ENCODE data around the gene TRPT1. TPM values are rescaled to one million over a fixed set of nuclear protein-coding genes. Genes with fewer than 3 reads are reported as not detected.
A peak's percentile ranks its signal among the peaks of the same experiment; 100 is the strongest.

TRPT1 gene
- total and polyA plus RNA-seq, 2 experiments from 2014 or later = 50.7 to 66.0 TPM

GRCh38 chr11:64239662-64240434, 13.9 kb upstream of the TRPT1 start:
- H3K27me3 ChIP-seq (replicated peaks; ENCODE audit: insufficient read depth) = no peaks in the 10 kb centered on the region
- in situ Hi-C loops (cut with MboI) = no loop called here
- H4K20me1 ChIP-seq (ENCODE audit: insufficient read depth) = no peaks in the 10 kb centered on the region
- no peaks in the 10 kb centered on the region; the same call in 1 of the 2 replicates for H3K36me3 ChIP-seq (ENCODE audit: low read depth)
- 86 to 89% methylated on average over 10 to 11 of the region's 11 CpGs for WGBS, 2 experiments (ENCODE audit: low coverage in 1 of 2, low lambda C conversion rate in 2 of 2, missing lambda C conversion rate in 2 of 2)
- no peaks in the 10 kb centered on the region for H3K9me2 ChIP-seq (ENCODE audit: insufficient read depth)
- peak overlapping the region; percentile 75 for H3K4me3 ChIP-seq
- H3K9ac ChIP-seq = peak overlapping the region; percentile 85
- peak overlapping the region; percentile 85 for H3K27ac ChIP-seq
- no peaks in the 10 kb centered on the region for H3K9me3 ChIP-seq (ENCODE audit: low read depth)
- TF ChIP-seq EZH2phosphoT487 (IDR thresholded peaks at IDR 0.05; ENCODE audit: insufficient read depth, low read depth) = no peak
- no peak for TF ChIP-seq EZH2 (IDR thresholded peaks at IDR 0.05; ENCODE audit: insufficient read depth, poor library complexity, severe bottlenecking)
- H3F3A ChIP-seq (ENCODE audit: insufficient read depth) = peaks cover 11% of the 10 kb centered on the region; the same call in 1 of the 2 replicates
- H3K4me1 ChIP-seq (ENCODE audit: insufficient read depth) = peaks cover 15% of the 10 kb centered on the region
- peak overlapping the region; percentile 91 for H3K4me2 ChIP-seq (ENCODE audit: unreplicated experiment)
- peaks cover 41% of the 10 kb centered on the region for H3K79me2 ChIP-seq (ENCODE audit: insufficient read depth)
- peak overlapping the region; percentile 85 for H2AFZ ChIP-seq
- no peak for DNase-seq

DNA sequence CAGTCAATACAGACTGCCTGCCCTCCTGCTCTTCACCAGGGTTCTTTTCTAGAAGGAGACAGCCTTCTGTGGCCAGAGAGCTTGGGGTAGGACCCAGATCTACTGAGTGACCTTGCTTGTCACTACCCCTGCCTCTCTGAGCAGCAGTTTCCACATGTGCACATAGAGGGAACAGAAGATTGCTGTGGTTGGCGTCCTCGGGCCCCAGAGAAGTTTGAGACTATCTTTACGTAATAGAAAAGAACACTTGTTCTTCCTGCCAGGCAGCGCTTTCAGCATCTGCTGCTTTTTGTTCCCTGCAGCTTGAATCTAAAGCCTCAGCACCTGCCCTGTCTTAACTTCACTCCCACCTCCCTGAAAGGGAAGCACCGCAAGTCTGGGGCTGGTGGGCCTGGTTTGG, 13.0 kb upstream of the TRPT1 start:
- no peaks in the 10 kb centered on the region for H4K20me1 ChIP-seq (ENCODE audit: insufficient read depth)
- in situ Hi-C loops (cut with MboI) = no loop called here
- H3K9me3 ChIP-seq (ENCODE audit: low read depth) = no peaks in the 10 kb centered on the region
- no peak overlapping the region for H3K4me3 ChIP-seq
- no peak overlapping the region for H3K27ac ChIP-seq
- no peaks in the 10 kb centered on the region for H3K27me3 ChIP-seq (replicated peaks; ENCODE audit: insufficient read depth)
- peaks cover 33% of the 10 kb centered on the region for H3K79me2 ChIP-seq (ENCODE audit: insufficient read depth)
- H3K4me1 ChIP-seq (ENCODE audit: insufficient read depth) = peaks cover 15% of the 10 kb centered on the region
- TF ChIP-seq EZH2 (IDR thresholded peaks at IDR 0.05; ENCODE audit: insufficient read depth, poor library complexity, severe bottlenecking) (no peak), EZH2phosphoT487 (IDR thresholded peaks at IDR 0.05; ENCODE audit: insufficient read depth, low read depth) (no peak)
- H3F3A ChIP-seq (ENCODE audit: insufficient read depth) = peaks cover 10% of the 10 kb centered on the region; the same call in 1 of the 2 replicates
- no peak overlapping the region for H2AFZ ChIP-seq
- H3K9ac ChIP-seq = no peak overlapping the region
- H3K36me3 ChIP-seq (ENCODE audit: low read depth) = no peaks in the 10 kb centered on the region; the same call in 1 of the 2 replicates
- no peaks in the 10 kb centered on the region for H3K9me2 ChIP-seq (ENCODE audit: insufficient read depth)
- no peak overlapping the region for H3K4me2 ChIP-seq (ENCODE audit: unreplicated experiment)
- 70 to 73% methylated on average over 5 of the region's 5 CpGs for WGBS, 2 experiments (ENCODE audit: low coverage in 1 of 2, low lambda C conversion rate in 2 of 2, missing lambda C conversion rate in 2 of 2)
- no peak for DNase-seq

DNA sequence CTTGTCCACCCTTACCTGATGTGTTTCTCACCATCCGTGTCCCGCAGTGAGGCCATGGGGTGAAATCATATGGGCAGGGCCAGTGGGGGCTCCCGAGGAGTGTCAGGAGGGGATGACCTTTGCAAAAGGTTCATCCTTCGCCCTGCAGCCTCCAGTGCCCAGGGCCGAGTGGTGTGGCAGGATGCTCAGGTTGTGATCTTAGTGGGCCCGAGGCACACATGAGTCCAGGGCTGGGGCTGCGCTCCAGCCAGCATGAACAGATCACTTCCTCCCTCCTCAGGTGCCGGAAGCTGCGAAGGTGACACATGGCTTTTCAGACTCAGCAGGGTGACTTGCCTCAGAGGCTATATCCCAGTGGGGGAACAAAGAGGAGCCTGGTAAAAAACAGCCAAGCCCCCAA, 12.1 kb upstream of the TRPT1 start:
- Histone ChIP-seq H3K9me3 (ENCODE audit: low read depth) (no peaks in the 10 kb centered on the region), H3K79me2 (ENCODE audit: insufficient read depth) (peaks cover 25% of the 10 kb centered on the region), H3K9ac (no peak overlapping the region), H3F3A (ENCODE audit: insufficient read depth) (peaks cover 10% of the 10 kb centered on the region; the same call in 1 of the 2 replicates), H3K4me3 (no peak overlapping the region), H3K27ac (no peak overlapping the region), H3K9me2 (ENCODE audit: insufficient read depth) (no peaks in the 10 kb centered on the region), H3K4me1 (ENCODE audit: insufficient read depth) (peaks cover 12% of the 10 kb centered on the region), H3K27me3 (replicated peaks; ENCODE audit: insufficient read depth) (no peaks in the 10 kb centered on the region), H2AFZ (no peak overlapping the region), H3K4me2 (ENCODE audit: unreplicated experiment) (no peak overlapping the region), H4K20me1 (ENCODE audit: insufficient read depth) (no peaks in the 10 kb centered on the region), H3K36me3 (ENCODE audit: low read depth) (no peaks in the 10 kb centered on the region)
- 88 to 91% methylated on average over 9 of the region's 9 CpGs for WGBS, 2 experiments (ENCODE audit: low coverage in 1 of 2, low lambda C conversion rate in 2 of 2, missing lambda C conversion rate in 2 of 2)
- in situ Hi-C loops (cut with MboI) = no loop called here
- TF ChIP-seq EZH2phosphoT487 (IDR thresholded peaks at IDR 0.05; ENCODE audit: insufficient read depth, low read depth) (no peak), EZH2 (IDR thresholded peaks at IDR 0.05; ENCODE audit: insufficient read depth, poor library complexity, severe bottlenecking) (no peak)
- DNase-seq = no peak

DNA sequence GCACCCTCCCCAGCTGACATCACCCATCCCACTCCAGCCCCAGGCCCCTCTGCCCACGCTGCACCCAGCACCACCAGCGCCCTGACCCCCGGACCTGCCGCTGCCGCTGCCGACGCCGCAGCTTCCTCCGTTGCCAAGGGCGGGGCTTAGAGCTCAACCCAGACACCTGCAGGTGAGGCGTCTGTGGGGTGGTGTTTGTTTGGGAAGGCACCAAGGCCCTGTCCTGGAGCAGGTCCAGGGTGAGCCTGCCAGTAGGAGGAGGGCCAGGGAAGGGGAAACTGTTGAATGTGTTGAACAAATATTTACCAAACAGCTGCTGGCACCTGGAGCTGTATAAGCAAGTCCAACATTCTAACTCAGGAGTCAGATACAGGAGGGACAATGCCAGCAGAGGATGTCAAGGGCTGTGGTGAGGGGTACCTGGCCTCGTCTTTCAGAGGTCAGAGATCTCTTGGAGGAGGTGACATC, 11.5 kb upstream of the TRPT1 start:
- H3K9me2 ChIP-seq (ENCODE audit: insufficient read depth) = no peaks in the 10 kb centered on the region
- H3K27ac ChIP-seq = no peak overlapping the region
- peaks cover 19% of the 10 kb centered on the region for H3K79me2 ChIP-seq (ENCODE audit: insufficient read depth)
- in situ Hi-C loops (cut with MboI) = no loop called here
- DNase-seq = no peak
- H3K36me3 ChIP-seq (ENCODE audit: low read depth) = no peaks in the 10 kb centered on the region
- H3K4me3 ChIP-seq = no peak overlapping the region
- TF ChIP-seq EZH2 (IDR thresholded peaks at IDR 0.05; ENCODE audit: insufficient read depth, poor library complexity, severe bottlenecking) (no peak), EZH2phosphoT487 (IDR thresholded peaks at IDR 0.05; ENCODE audit: insufficient read depth, low read depth) (no peak)
- H3K9ac ChIP-seq = no peak overlapping the region
- no peaks in the 10 kb centered on the region for H3K27me3 ChIP-seq (replicated peaks; ENCODE audit: insufficient read depth)
- H2AFZ ChIP-seq = no peak overlapping the region
- peaks cover 10% of the 10 kb centered on the region; the same call in 1 of the 2 replicates for H3F3A ChIP-seq (ENCODE audit: insufficient read depth)
- no peak overlapping the region for H3K4me2 ChIP-seq (ENCODE audit: unreplicated experiment)
- H3K9me3 ChIP-seq (ENCODE audit: low read depth) = no peaks in the 10 kb centered on the region
- peaks cover 6% of the 10 kb centered on the region for H3K4me1 ChIP-seq (ENCODE audit: insufficient read depth)
- H4K20me1 ChIP-seq (ENCODE audit: insufficient read depth) = no peaks in the 10 kb centered on the region
- WGBS, 2 experiments (ENCODE audit: low coverage in 1 of 2, low lambda C conversion rate in 2 of 2, missing lambda C conversion rate in 2 of 2) = 81 to 88% methylated on average over 10 to 12 of the region's 12 CpGs

All from GM23248 (cell line).